Activated T-cell treated with anti-CD3 and anti-CD28 coated beads, Interleukin-2, amount 50 U/mL, for 4 hours (primary cell): ENCODE results near the gene ELOVL2. TPM values are rescaled to one million over a fixed set of nuclear protein-coding genes. Genes with fewer than 3 reads are reported as not detected.

Experiments
- ATAC-seq, 2 donors: fragments of 200-7000 bp; cut with Tn5 transposase; one replicate each; pipeline ENCODE4 v1.10.0; 2021
- DNase-seq: peaks from one replicate; pipeline ENCODE4 v3.0.0-alpha.2; 2020
- H3K27me3 Mint-ChIP-seq: one replicate; pipeline ENCODE4 v1.8.0; 2021; ENCODE audit warnings: low read depth, mixed read lengths
- H3K36me3 Mint-ChIP-seq: one replicate; pipeline ENCODE4 v1.8.0; 2022; ENCODE audit warnings: mixed read lengths; ENCODE audit not compliant: insufficient read depth
- H3K4me1 Mint-ChIP-seq: one replicate; pipeline ENCODE4 v1.8.0; 2021; ENCODE audit warnings: low read depth, mixed read lengths
- H3K4me3 Mint-ChIP-seq: one replicate; pipeline ENCODE4 v1.8.0; 2021; ENCODE audit warnings: mild to moderate bottlenecking, moderate library complexity, mixed read lengths
- H3K9me3 Mint-ChIP-seq: one replicate; pipeline ENCODE4 v1.8.0; 2021; ENCODE audit warnings: mixed read lengths
- total RNA-seq, 3 donors: library from RNA; stranded (reverse); gene quantifications; one replicate each; pipeline ENCODE4 v1.2.1, GENCODE V29; 2021

ELOVL2 gene
- total RNA-seq, 3 donors from 2014 or later = not detected

GRCh38 chr6:11067348-11067747, 23.2 kb upstream of the ELOVL2 start:
- no peaks in the 10 kb centered on the region for H3K4me1 Mint-ChIP-seq
- DNase-seq (no peak), ATAC-seq (no peak)
- H3K9me3 Mint-ChIP-seq = no peaks in the 10 kb centered on the region
- H3K36me3 Mint-ChIP-seq = no peaks in the 10 kb centered on the region
- H3K27me3 Mint-ChIP-seq = peaks cover 5% of the 10 kb centered on the region
- H3K4me3 Mint-ChIP-seq = no peak overlapping the region

DNA sequence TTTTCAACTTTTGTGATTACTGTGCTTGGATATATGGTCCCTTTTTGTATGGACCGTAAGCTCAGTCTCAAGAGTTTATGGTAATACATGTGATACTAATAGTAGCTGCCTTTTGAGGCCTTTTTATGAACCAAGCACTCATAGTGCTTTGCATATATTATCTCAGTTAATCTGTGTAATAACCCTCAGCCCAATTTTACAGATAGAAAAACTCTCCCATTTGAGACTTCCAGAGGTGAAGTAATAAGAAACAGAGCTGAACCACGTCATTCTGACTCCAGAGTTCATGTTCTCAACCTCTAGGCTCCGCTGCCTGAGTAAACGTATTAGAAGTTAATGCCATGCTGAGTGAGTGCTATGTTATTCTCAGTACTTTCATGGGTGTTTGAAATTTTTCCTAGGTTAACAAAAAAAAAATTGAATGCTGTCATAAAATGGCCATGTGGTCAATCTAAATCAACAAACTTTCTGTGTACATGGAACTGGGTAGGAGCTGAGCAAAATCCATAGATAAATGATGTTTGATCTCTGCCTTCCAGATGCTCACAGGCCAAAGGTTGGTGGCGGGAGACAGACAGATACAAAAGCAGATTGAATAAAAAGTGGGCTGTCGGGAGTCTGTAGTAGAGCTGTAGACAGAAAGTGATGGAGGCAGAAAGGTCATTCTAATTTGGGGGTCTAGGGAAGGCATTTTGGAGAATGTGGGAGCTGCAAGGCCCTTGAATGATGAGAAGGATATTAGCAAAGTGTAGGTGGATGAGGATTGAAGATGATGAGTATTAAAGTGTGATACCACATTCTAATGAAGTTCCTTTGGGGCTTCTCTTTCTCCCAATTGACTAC, 22.6 kb upstream of the ELOVL2 start:
- no peaks in the 10 kb centered on the region for H3K4me1 Mint-ChIP-seq
- no peaks in the 10 kb centered on the region for H3K36me3 Mint-ChIP-seq

DNA sequence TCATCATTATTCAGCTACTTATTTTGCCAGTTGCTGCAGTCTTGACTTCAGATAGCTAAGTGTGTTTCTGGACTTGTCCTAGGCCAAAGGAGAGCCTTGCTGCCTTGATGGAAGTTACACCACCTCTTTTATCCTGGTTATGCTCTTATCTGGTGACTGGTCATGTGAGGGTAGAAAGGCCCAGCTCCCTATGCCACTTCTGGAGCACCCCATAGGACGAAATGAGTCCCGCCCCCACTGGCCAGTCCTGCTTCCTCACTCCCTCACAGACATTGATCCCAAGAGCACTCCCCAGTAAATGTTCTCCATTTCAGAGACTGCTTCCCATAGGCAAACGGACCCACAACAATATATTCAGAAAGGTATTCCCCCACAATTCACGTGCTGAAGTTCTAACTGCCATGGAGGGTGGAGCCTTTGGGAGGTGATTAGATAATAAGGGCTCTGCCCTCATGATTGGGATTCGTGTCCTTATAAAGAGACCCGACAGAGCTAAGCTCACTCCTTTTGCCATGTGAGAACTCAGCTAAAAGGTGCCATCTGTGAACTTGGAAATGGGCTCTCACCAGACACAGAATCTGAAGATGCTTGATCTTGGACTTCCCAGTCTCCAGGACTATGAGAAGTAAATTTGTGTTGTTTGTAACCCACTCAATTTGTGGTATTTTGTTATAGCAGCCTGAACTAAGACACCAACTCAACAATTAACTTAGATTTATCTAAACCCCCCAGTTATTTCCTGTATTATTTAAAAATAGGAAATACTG, 21.5 kb upstream of the ELOVL2 start:
- ATAC-seq = no peak
- H3K36me3 Mint-ChIP-seq = no peaks in the 10 kb centered on the region
- H3K27me3 Mint-ChIP-seq = peaks cover 15% of the 10 kb centered on the region
- no peaks in the 10 kb centered on the region for H3K4me1 Mint-ChIP-seq
- H3K9me3 Mint-ChIP-seq = no peaks in the 10 kb centered on the region
- DNase-seq = no peak
- no peak overlapping the region for H3K4me3 Mint-ChIP-seq

More for the DNA sequence above, 22.6 kb upstream of the ELOVL2 start:
- Mint-ChIP-seq H3K27me3 (peaks cover 6% of the 10 kb centered on the region), H3K4me3 (no peak overlapping the region), H3K9me3 (no peaks in the 10 kb centered on the region)
- DNase-seq (no peak), ATAC-seq (no peak)

DNA sequence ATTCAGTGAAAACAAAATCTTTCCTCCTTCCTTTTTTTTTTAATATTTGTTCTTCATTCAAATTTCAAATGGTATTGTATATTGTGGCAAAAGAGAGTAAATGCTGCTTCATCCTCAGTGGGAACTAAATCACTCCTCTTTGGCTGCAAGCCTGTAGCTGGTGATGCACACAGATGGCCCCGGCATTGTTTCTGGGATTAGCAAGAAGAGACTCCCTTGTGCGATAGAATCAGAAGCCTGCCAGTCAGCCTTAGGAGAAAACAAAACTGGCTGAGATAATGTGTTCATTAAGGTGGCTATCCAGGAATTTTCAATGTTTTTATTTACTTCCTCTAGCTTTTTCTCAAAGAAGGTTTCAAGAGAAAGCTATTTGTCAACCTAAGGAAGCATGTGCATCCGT, 20.7 kb upstream of the ELOVL2 start:
- Mint-ChIP-seq H3K4me1 (no peaks in the 10 kb centered on the region), H3K36me3 (no peaks in the 10 kb centered on the region), H3K27me3 (peaks cover 15% of the 10 kb centered on the region), H3K4me3 (no peak overlapping the region), H3K9me3 (no peaks in the 10 kb centered on the region)
- DNase-seq (no peak), ATAC-seq (no peak)

DNA sequence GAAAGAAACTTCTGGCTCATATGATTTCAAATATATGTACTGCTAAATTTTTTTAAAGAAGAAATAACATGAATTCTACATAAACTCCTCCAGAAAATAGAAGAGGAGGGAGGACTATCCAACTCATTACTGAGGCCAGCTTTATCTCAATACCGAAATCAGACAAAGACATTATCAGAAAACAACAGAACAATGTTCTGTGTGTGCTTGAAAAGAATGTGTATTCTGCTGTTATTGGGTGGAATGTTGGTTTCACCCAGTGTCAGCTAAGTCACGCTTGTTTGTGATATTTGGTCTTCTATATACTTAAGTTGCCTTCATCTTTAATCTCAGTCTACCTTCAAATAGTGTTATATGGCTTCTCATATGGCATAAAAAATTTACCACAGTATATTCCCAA, 18.6 kb upstream of the ELOVL2 start:
- H3K9me3 Mint-ChIP-seq = no peaks in the 10 kb centered on the region
- ATAC-seq (no peak), DNase-seq (no peak)
- peaks cover 15% of the 10 kb centered on the region for H3K27me3 Mint-ChIP-seq
- no peak overlapping the region for H3K4me3 Mint-ChIP-seq
- no peaks in the 10 kb centered on the region for H3K4me1 Mint-ChIP-seq
- H3K36me3 Mint-ChIP-seq = no peaks in the 10 kb centered on the region

GRCh38 chr6:11062083-11062482, 18.0 kb upstream of the ELOVL2 start:
- DNase-seq (no peak), ATAC-seq (no peak)
- H3K27me3 Mint-ChIP-seq = peaks cover 15% of the 10 kb centered on the region
- no peaks in the 10 kb centered on the region for H3K9me3 Mint-ChIP-seq
- no peaks in the 10 kb centered on the region for H3K36me3 Mint-ChIP-seq
- H3K4me1 Mint-ChIP-seq = no peaks in the 10 kb centered on the region
- H3K4me3 Mint-ChIP-seq = no peak overlapping the region

DNA sequence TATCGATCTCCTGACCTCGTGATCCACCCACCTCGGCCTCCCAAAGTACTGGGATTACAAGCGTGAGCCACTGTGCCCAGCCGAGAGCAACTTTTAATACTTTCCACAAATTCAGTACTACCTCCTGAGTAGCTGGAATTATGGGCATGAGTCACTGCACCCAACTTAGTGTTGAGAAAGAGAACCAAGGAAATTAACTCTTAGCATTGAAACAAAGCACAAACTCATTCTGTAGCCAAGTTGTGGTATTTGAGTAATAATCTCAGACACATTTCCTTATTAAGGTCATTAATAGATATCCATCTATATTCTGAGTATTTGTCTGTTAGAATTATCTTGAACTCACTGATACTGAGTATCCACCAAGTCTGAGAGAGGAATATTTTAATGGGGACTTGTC, 14.3 kb upstream of the ELOVL2 start:
- no peak for DNase-seq
- H3K4me1 Mint-ChIP-seq = no peaks in the 10 kb centered on the region
- H3K36me3 Mint-ChIP-seq = no peaks in the 10 kb centered on the region
- H3K4me3 Mint-ChIP-seq = no peak overlapping the region
- no peak for ATAC-seq
- H3K27me3 Mint-ChIP-seq = peaks cover 12% of the 10 kb centered on the region
- H3K9me3 Mint-ChIP-seq = no peaks in the 10 kb centered on the region

DNA sequence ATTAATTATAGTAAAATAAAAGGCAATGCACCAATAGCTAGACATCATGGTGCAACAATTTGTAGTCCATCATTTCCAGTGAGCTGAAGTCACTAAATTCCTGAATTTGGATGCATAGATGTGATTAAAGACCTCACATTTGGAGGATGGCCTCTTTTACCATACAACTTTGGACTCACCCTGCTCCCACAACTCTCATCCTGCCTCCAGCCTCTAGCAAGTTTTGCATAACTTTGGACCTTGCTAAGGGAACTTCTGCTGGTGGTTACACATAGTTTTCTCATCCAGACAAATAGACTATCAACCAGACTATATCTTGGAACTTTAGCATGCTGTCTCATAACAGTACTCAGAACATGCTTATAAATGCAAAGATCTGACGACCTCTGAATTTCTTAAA, 12.8 kb upstream of the ELOVL2 start:
- no peaks in the 10 kb centered on the region for H3K36me3 Mint-ChIP-seq
- no peaks in the 10 kb centered on the region for H3K4me1 Mint-ChIP-seq
- peaks cover 21% of the 10 kb centered on the region for H3K27me3 Mint-ChIP-seq
- H3K9me3 Mint-ChIP-seq = no peaks in the 10 kb centered on the region
- ATAC-seq (no peak), DNase-seq (no peak)
- no peak overlapping the region for H3K4me3 Mint-ChIP-seq

GRCh38 chr6:11055127-11055627, 11.1 kb upstream of the ELOVL2 start:
- no peaks in the 10 kb centered on the region for H3K36me3 Mint-ChIP-seq
- DNase-seq (no peak), ATAC-seq (no peak)
- H3K4me1 Mint-ChIP-seq = no peaks in the 10 kb centered on the region
- H3K27me3 Mint-ChIP-seq = peaks cover 20% of the 10 kb centered on the region
- no peaks in the 10 kb centered on the region for H3K9me3 Mint-ChIP-seq
- H3K4me3 Mint-ChIP-seq = no peak overlapping the region

DNA sequence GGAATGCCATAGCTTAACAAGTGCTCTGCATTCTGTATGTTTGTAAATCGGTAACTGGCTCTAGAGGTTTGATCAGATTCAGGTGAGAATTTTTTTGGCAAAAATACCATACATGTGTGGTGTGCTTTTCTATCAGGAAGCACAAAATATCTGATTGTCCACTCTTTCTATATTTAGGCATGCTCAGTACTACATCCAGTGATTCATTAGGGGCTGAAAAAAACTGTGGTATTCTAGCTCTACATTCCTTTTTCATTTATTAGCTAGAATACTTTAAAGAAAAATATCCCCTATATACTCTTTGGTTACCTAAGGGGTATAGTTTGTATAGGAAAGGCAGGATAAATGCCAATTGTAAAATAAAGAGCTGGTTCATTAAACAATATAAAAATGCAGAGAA, 10.6 kb upstream of the ELOVL2 start:
- H3K4me3 Mint-ChIP-seq = no peak overlapping the region
- no peaks in the 10 kb centered on the region for H3K36me3 Mint-ChIP-seq
- H3K27me3 Mint-ChIP-seq = peaks cover 25% of the 10 kb centered on the region
- no peaks in the 10 kb centered on the region for H3K9me3 Mint-ChIP-seq
- ATAC-seq (no peak), DNase-seq (no peak)
- H3K4me1 Mint-ChIP-seq = no peaks in the 10 kb centered on the region

GRCh38 chr6:11053307-11053706, 9.2 kb upstream of the ELOVL2 start:
- H3K4me1 Mint-ChIP-seq = no peaks in the 10 kb centered on the region
- DNase-seq = no peak
- H3K36me3 Mint-ChIP-seq = no peaks in the 10 kb centered on the region
- no peak overlapping the region for H3K4me3 Mint-ChIP-seq
- H3K9me3 Mint-ChIP-seq = no peaks in the 10 kb centered on the region
- no peak for ATAC-seq
- H3K27me3 Mint-ChIP-seq = peaks cover 35% of the 10 kb centered on the region

GRCh38 chr6:11050731-11051130, 6.6 kb upstream of the ELOVL2 start:
- ATAC-seq = no peak
- H3K9me3 Mint-ChIP-seq = no peaks in the 10 kb centered on the region

GRCh38 chr6:11044712-11045167, 635 bp upstream of the ELOVL2 start:
- no peaks in the 10 kb centered on the region for H3K36me3 Mint-ChIP-seq
- no peaks in the 10 kb centered on the region for H3K9me3 Mint-ChIP-seq
- H3K4me1 Mint-ChIP-seq = peaks cover 8% of the 10 kb centered on the region
- DNase-seq (no peak), ATAC-seq (no peak)
- peak overlapping the region; percentile 54 for H3K4me3 Mint-ChIP-seq
- peaks cover 63% of the 10 kb centered on the region for H3K27me3 Mint-ChIP-seq

More at GRCh38 chr6:11050731-11051130, 6.6 kb upstream of the ELOVL2 start:
- Mint-ChIP-seq H3K4me3 (no peak overlapping the region), H3K36me3 (no peaks in the 10 kb centered on the region), H3K4me1 (no peaks in the 10 kb centered on the region), H3K27me3 (peaks cover 54% of the 10 kb centered on the region)
- DNase-seq = no peak

DNA sequence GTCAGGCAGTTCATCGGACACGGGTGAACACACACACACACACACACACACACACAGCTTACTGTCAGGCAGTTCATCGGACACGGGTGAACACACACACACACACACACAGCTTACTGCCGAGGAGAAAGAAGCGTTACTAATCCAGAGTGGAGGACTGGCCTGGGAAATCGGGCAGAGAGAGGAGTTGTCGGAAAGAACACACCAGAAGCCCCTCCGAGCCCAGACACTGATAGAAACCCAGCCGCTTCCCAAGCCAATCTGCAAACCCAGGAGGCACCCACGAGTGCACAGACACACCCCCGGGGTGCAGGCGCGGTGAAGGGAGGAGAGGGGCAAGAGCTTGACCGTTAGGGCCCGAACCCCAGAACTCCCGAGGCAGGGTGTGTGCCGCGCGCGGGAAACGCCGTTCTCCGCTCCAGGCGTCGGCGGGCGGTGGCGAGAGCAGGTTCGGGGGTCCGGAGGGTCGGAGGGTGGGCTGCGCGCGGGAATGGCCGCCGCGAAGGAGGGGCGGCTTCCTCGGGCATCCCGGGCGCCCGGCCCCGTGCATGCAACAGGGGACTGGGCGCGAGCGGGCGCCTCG, 636 bp downstream of the ELOVL2 start:
- Mint-ChIP-seq H3K27me3 (peaks cover 57% of the 10 kb centered on the region), H3K9me3 (no peaks in the 10 kb centered on the region), H3K4me3 (peak overlapping the region; percentile 63), H3K4me1 (peaks cover 8% of the 10 kb centered on the region), H3K36me3 (no peaks in the 10 kb centered on the region)
- ATAC-seq (peak; percentile 25 to 36), DNase-seq (no peak)
